Tibial artery (tissue), 4 donors: ENCODE results near the gene DLX4.

Experiments
- DNase-seq, 2 donors: peaks; one replicate each; pipeline ENCODE4 v3.0.0-alpha.2; 2019
- H3K27ac ChIP-seq, 2 donors: fragments of 200-600 bp; sonication (generic) in 1 of 2; 1 replicate in 1 of 2; 2 replicates in 1 of 2; pipeline ENCODE4 v1.5.1; 2018 to 2019; ENCODE audit warnings: mild to moderate bottlenecking in 1 of 2
- H3K27me3 ChIP-seq, 2 donors: fragments of 200-600 bp; sonication (generic) in 1 of 2; one replicate each; pipeline versions ENCODE4 v1.5.1 to v1.6.0; 2016 to 2019
- H3K36me3 ChIP-seq, 3 donors: fragments of 200-600 bp; sonication (generic) in 2 of 3; one replicate each; pipeline ENCODE4 v1.5.1; 2016 to 2019; ENCODE audit warnings: mild to moderate bottlenecking in 2 of 3
- H3K4me1 ChIP-seq, 4 donors: fragments of 200-600 bp; sonication (generic) in 2 of 4; 1 replicate in 3 of 4; 2 replicates in 1 of 4; pipeline ENCODE4 v1.5.1; 2016 to 2019
- H3K4me3 ChIP-seq, 2 donors: fragments of 200-600 bp; sonication (generic) in 1 of 2; 1 replicate in 1 of 2; 2 replicates in 1 of 2; pipeline ENCODE4 v1.5.1; 2018 to 2019; ENCODE audit warnings: mild to moderate bottlenecking in 2 of 2
- H3K9me3 ChIP-seq, 3 donors: fragments of 200-600 bp; sonication (generic) in 1 of 3; one replicate each; pipeline ENCODE4 v1.5.1; 2016 to 2019
- intact Hi-C: fragments of 100-400 bp; cut with DNase I; formaldehyde crosslinking; loops from one replicate; pipeline ENCODE4 v1.15.0; 2023; ENCODE audit warnings: low total_unique reads
- TF ChIP-seq, protein P1 (sequence below), 2 experiments: fragments of 200-600 bp in 1 of 2; fragments of 450-650 bp in 1 of 2; IDR thresholded peaks; one replicate each; pipeline ENCODE4 v1.5.1; 2017 to 2019; ENCODE audit warnings: antibody characterized with exemption in 2 of 2, mild to moderate bottlenecking in 1 of 2, moderate library complexity in 1 of 2

The DLX4 gene

DNA sequence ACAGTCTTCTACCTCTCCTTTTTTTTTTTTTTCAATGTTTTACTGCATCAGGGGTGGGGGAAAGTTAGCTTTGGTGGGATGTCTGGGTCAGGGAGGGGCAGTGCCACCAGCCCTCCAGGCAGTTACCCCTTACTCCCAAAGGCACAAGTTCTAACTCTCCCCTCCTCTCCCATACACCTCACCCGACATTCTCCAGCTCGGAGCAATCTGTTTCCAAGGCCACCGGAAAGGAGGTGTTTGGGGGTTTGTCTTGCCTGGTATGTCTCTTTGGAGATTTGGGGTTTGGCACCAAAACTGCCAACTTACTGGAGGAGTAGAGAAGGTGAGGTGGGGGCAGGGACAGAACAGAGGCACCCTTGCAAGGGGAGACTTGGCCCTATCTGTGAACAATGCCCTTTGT lies 21.3 kb downstream of the DLX4 start:
- Histone ChIP-seq H3K4me3 (no peak overlapping the region), H3K27ac (no peak overlapping the region), H3K4me1 (peaks cover 0 to 44% (median 33%) of the 10 kb centered on the region in 4 donors), H3K27me3 (peaks cover 4 to 71% of the 10 kb centered on the region in 2 donors), H3K36me3 (no peaks in the 10 kb centered on the region), H3K9me3 (no peaks in the 10 kb centered on the region)
- intact Hi-C loops, result loop anchor here (10.0 kb wide), 1 partner anchor 426 kb away; no protein-coding TSS in a partner anchor
- peak in 1 of 2 donors; percentile 6 for DNase-seq
- TF ChIP-seq, protein P1, sequence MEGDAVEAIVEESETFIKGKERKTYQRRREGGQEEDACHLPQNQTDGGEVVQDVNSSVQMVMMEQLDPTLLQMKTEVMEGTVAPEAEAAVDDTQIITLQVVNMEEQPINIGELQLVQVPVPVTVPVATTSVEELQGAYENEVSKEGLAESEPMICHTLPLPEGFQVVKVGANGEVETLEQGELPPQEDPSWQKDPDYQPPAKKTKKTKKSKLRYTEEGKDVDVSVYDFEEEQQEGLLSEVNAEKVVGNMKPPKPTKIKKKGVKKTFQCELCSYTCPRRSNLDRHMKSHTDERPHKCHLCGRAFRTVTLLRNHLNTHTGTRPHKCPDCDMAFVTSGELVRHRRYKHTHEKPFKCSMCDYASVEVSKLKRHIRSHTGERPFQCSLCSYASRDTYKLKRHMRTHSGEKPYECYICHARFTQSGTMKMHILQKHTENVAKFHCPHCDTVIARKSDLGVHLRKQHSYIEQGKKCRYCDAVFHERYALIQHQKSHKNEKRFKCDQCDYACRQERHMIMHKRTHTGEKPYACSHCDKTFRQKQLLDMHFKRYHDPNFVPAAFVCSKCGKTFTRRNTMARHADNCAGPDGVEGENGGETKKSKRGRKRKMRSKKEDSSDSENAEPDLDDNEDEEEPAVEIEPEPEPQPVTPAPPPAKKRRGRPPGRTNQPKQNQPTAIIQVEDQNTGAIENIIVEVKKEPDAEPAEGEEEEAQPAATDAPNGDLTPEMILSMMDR (IDR thresholded peaks at IDR 0.05), result no peak

DNA sequence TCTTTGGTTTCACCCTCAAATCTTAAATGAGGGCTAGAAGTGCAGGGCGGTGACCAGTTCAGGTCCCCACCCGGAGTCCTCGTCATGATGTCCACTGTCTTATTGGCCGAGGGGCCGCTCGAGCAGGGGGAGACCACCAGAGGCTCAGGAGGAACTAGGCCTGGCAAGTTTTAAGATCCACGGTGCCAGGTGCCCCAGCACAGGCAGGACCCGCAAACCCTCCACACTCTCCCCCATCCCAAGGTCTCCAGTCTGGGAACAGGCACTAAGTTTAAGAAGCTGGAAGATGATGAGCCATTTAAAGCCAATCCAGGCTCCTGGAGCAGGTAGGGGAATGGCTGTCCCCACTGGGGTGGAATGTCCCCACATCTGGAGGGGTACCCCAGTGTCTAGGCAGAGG lies 21.9 kb downstream of the DLX4 start:
- H3K36me3 ChIP-seq, result no peaks in the 10 kb centered on the region
- peaks cover 4 to 69% of the 10 kb centered on the region in 2 donors for H3K27me3 ChIP-seq
- H3K4me1 ChIP-seq, result peaks cover 0 to 41% (median 33%) of the 10 kb centered on the region in 4 donors
- intact Hi-C loops, result loop anchor here (10.0 kb wide), 1 partner anchor 426 kb away; no protein-coding TSS in a partner anchor
- TF ChIP-seq, protein P1 (IDR thresholded peaks at IDR 0.05), result no peak
- H3K4me3 ChIP-seq, result no peak overlapping the region
- no peaks in the 10 kb centered on the region for H3K9me3 ChIP-seq
- DNase-seq, result peak in 1 of 2 donors; percentile 43
- H3K27ac ChIP-seq, result no peak overlapping the region

DNA sequence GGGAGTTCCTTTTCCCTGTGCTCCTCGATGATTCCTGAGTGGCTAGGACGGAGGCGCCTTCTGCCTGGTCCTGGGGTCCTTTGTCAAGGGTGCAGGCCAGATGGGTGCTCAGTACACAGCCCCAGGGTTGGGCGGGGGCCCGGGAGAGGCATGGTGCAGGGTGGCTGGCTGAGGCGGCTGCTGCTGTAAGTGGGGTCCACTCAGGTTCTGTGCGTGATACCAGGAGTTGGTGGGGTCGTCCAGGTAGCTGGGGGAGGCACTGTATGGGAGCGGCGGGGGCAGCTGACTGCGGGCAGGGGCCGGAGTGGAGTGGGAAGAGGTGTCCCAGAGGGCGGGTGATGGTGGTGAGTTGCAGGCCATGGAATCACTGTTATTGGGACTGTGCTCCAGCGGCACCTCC lies 22.4 kb downstream of the DLX4 start:
- peaks cover 4 to 69% of the 10 kb centered on the region in 2 donors for H3K27me3 ChIP-seq

DNA sequence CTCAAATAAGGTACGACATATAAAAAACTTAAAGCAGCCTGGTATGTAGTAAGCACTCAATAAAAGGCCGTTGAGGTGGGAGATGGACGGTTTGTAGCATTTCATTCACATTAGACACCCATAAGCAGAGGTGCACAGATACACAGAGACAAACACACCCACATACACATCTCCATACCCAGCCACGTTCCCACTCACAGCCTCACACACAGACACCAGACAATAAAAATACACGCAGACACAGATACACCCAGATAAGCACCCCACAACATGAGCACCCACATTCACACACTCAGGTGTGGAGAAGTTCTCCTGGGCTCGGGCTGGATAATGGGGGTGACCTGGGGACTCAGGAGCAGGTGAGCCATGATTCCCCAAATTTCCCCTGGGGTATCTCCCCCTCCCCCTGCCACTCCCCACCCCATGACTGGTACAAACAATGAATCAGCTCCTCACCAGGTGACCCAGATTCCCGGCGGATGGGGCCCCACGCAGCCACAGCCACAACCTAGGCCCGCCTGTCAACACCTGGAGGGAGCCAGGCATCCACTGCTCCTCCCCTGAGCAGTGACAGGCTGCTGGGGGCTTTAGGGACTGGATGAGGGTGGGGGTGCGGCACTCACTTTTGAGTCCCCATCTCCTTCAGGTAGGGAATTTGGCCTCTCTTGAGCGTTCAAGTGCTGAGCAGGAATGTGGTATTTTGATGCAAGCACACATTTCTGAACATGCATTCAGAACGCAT lies 23.4 kb downstream of the DLX4 start:
- Histone ChIP-seq H3K36me3 (no peaks in the 10 kb centered on the region), H3K4me3 (peak overlapping the region in 1 of 2 donors; percentile 58), H3K4me1 (peaks cover 0 to 53% (median 41%) of the 10 kb centered on the region in 4 donors), H3K9me3 (no peaks in the 10 kb centered on the region), H3K27me3 (peaks cover 4 to 69% of the 10 kb centered on the region in 2 donors), H3K27ac (no peak overlapping the region)
- intact Hi-C loops, result loop anchor here (10.0 kb wide), 1 partner anchor 428 kb away; no protein-coding TSS in a partner anchor
- TF ChIP-seq, protein P1 (IDR thresholded peaks at IDR 0.05), result no peak
- DNase-seq, result peak in 1 of 2 donors; percentile 55

More for the DNA sequence above, 22.4 kb downstream of the DLX4 start:
- peak in 1 of 2 donors; percentile 60 for DNase-seq
- Histone ChIP-seq H3K27ac (no peak overlapping the region), H3K9me3 (no peaks in the 10 kb centered on the region), H3K4me3 (no peak overlapping the region), H3K4me1 (peaks cover 0 to 46% (median 34%) of the 10 kb centered on the region in 4 donors), H3K36me3 (no peaks in the 10 kb centered on the region)
- TF ChIP-seq, protein P1 (IDR thresholded peaks at IDR 0.05), result no peak
- intact Hi-C loops, result loop anchor here (10.0 kb wide), 1 partner anchor 427 kb away; no protein-coding TSS in a partner anchor

DNA sequence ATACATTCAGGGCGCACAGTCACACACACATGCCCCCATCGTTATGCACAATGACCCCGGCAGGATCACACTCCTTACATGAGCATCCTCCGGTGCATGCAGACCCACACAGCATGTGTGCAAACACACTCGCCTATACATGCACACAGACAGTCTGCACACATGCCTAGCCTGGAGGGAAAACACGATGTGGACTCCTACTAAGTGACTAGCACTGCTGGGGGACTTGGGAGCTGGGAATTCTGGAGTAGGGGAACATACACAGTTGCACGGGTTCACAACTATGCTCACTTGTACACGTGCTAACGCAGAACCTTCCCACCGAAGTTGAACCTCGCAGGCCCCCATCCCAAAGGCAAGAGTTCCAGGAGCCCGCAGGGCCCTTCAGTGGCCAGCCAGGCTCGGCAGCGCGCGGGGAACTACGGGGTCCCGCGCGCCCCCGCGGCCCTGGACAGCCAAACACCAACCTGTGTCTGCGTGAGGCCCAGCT lies 24.0 kb downstream of the DLX4 start:
- peaks cover 0 to 47% (median 36%) of the 10 kb centered on the region in 4 donors for H3K4me1 ChIP-seq

More for the DNA sequence above, 24.0 kb downstream of the DLX4 start:
- Histone ChIP-seq H3K4me3 (peak overlapping the region; percentile 49 to 58), H3K27ac (no peak overlapping the region), H3K36me3 (no peaks in the 10 kb centered on the region), H3K27me3 (peaks cover 4 to 71% of the 10 kb centered on the region in 2 donors), H3K9me3 (no peaks in the 10 kb centered on the region)
- TF ChIP-seq, protein P1 (IDR thresholded peaks at IDR 0.05), result no peak
- intact Hi-C loops, result loop anchor here (10.0 kb wide), 1 partner anchor 428 kb away; no protein-coding TSS in a partner anchor
- peak in 1 of 2 donors; percentile 57 for DNase-seq
